HUES64 (cell line): ENCODE data around the gene KRTAP21-3. TPM values are rescaled to one million over a fixed set of nuclear protein-coding genes. Genes with fewer than 3 reads are reported as not detected.
"Not testable (repeated sequence)": the region's sequence is repeated elsewhere in the genome, so short reads cannot be mapped to it uniquely, and the experiment has no call there.

Source experiments
- H3K27ac ChIP-seq: 2 replicates; pipeline ENCODE4 v1.7.0; 2013; ENCODE audit warnings: low read depth, low read length, inconsistent platforms
- H3K27me3 ChIP-seq: 2 replicates; pipeline ENCODE4 v1.6.1; 2013; ENCODE audit warnings: mild to moderate bottlenecking, low read length; ENCODE audit not compliant: insufficient read depth
- H3K36me3 ChIP-seq: 2 replicates; pipeline ENCODE4 v1.6.1; 2013; ENCODE audit warnings: mild to moderate bottlenecking, low read length; ENCODE audit not compliant: insufficient read depth
- H3K4me1 ChIP-seq: 2 replicates; pipeline ENCODE4 v1.6.1; 2013; ENCODE audit warnings: mild to moderate bottlenecking, low read length, moderate library complexity; ENCODE audit not compliant: insufficient read depth
- H3K4me3 ChIP-seq: 2 replicates; pipeline ENCODE4 v1.5.1; 2013; ENCODE audit warnings: mild to moderate bottlenecking, low read length, moderate library complexity
- H3K9ac ChIP-seq: 2 replicates; pipeline ENCODE4 v1.6.1; 2013; ENCODE audit warnings: mild to moderate bottlenecking, low read depth, low read length
- H3K9me3 ChIP-seq: 2 replicates; pipeline ENCODE4 v1.6.1; 2013; ENCODE audit warnings: low read depth, low read length; ENCODE audit not compliant: insufficient read depth
- WGBS: fragments of 150-250, 120-280 bp; methylation state at CpG from one replicate; pipeline ENCODE4 v1.1.7; 2013; ENCODE audit warnings: missing lambda C conversion rate; 5-methylcytosine and 5-hydroxymethylcytosine counted together
- polyA plus RNA-seq, 2 experiments: library from polyadenylated mRNA; stranded (reverse); fragments of 50-300 nt; gene quantifications; one replicate each; pipeline ENCODE4 v1.2.3, GENCODE V29; 2013

The KRTAP21-3 gene
- polyA plus RNA-seq (2013, experiment 1 of 2) = not detected
- polyA plus RNA-seq (2013, experiment 2 of 2) = not detected

DNA sequence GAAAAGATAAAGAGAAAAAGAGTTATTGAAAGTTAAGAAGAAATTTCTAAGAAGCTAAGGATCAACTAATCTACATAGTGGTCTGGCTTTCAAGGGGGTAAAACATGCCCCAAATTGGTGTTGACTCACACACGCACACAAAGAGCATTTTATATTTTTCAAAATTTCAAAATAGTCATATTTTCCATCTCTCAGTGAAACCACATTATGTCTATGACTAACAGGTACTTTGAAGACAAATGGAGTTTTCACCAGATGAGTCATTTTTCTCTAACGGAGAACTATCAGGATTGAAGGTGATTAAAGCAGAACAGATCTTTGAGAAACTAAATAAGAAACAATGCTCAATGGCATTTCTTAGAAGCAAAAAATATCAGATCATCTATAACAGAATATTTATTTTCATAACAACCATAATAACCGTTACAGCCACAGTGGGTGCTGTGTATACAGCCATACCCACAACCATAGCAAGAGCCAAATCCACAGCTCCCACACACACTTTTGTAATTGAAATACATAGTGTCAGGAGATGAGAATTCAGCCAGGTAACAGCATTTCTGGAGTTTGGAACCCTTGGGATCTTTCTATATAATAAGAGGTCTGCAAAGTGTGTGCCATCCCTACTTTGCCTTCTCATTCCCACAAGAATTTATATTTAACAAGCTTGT is at the start of gene KRTAP21-3:
Gene KRTAP21-3, minus strand, starts transcription at position 539 of the 671 bp plus-strand sequence. Its CDS starts 18 bp downstream, at position 521.
- 88% methylated on average over 2 of the region's 3 CpGs for WGBS
- no peak within 1 kb of the TSS for H3K9ac ChIP-seq
- no peaks in the 10 kb centered on the region for H3K36me3 ChIP-seq
- no peaks in the 10 kb centered on the region for H3K27me3 ChIP-seq
- no peaks in the 10 kb centered on the region for H3K4me1 ChIP-seq
- H3K9me3 ChIP-seq = no peaks in the 10 kb centered on the region
- no peak within 1 kb of the TSS for H3K27ac ChIP-seq
- H3K4me3 ChIP-seq = no peak within 1 kb of the TSS

GRCh38 chr21:30760776-30761175 is 42.2 kb upstream of the KRTAP21-3 start:
- Histone ChIP-seq H3K27me3 (no peaks in the 10 kb centered on the region), H3K27ac (no peak overlapping the region), H3K9ac (no peak overlapping the region), H3K36me3 (no peaks in the 10 kb centered on the region), H3K4me3 (no peak overlapping the region), H3K4me1 (no peaks in the 10 kb centered on the region), H3K9me3 (no peaks in the 10 kb centered on the region)
- 71% methylated on average over 2 of the region's 2 CpGs for WGBS

- 86% methylated on average over 2 of the region's 2 CpGs for WGBS
- Histone ChIP-seq H3K36me3 (no peaks in the 10 kb centered on the region), H3K27me3 (no peaks in the 10 kb centered on the region), H3K9me3 (no peaks in the 10 kb centered on the region), H3K9ac (no peak overlapping the region), H3K4me1 (no peaks in the 10 kb centered on the region), H3K27ac (no peak overlapping the region), H3K4me3 (no peak overlapping the region)
Measured at GRCh38 chr21:30758306-30758705, 39.7 kb upstream of the KRTAP21-3 start.

DNA sequence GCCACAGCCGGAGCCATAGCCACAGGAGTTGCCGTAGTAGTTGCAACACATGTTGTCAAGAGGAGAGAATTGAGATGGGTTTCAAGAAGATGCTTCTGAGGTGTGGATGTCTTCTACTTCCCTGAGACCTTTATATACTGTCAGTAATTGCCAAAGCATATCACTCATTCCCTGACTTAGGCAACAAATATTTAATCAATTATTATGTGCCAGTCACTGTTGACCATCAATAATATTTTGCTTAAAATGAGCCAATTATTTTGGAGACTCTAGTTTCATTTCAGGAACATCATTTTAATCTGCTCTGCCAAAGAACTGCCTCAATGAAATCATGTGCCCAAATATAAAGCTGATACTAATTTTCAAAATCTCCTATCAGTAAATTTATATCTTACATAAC is 36.8 kb upstream of the KRTAP21-3 start, which contains the start of gene KRTAP21-1:
Gene KRTAP21-1, minus strand, starts transcription at position 101 of the 400 bp plus-strand sequence. Its CDS starts 50 bp downstream, at position 51.
- not testable (repeated sequence) for H3K27ac ChIP-seq, H3K9ac ChIP-seq, H3K36me3 ChIP-seq, H3K4me3 ChIP-seq, H3K4me1 ChIP-seq, H3K27me3 ChIP-seq, H3K9me3 ChIP-seq
- WGBS = no CpG with 5 or more reads among the region's 2 CpGs

DNA sequence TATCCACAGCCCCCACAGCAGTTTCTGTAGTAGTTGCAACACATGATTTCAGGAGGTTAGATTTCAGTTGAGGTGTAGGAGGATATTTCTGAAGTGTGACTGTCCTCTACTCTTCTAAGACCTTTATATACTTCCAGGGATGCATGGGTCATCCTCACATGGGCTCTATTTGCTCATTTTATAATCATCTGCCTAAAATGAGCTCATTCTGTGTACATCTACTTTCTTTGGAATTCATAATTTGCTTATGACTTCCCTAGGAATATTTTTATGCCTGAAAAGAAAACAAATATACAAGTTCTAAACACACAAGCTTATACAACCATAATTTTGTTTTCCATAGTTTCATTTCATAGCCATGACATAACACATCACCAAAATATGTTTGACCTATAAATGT is 28.6 kb upstream of the KRTAP21-3 start, which contains the start of gene KRTAP21-2:
Gene KRTAP21-2, minus strand, starts transcription at position 101 of the 400 bp plus-strand sequence. Its CDS starts 57 bp downstream, at position 44.
- Histone ChIP-seq H3K27me3 (no peaks in the 10 kb centered on the region), H3K27ac (no peak within 1 kb of the TSS), H3K9me3 (peaks cover 4% of the 10 kb centered on the region; the same call in 1 of the 2 replicates), H3K4me3 (no peak within 1 kb of the TSS), H3K9ac (no peak within 1 kb of the TSS), H3K36me3 (no peaks in the 10 kb centered on the region), H3K4me1 (no peaks in the 10 kb centered on the region)

DNA sequence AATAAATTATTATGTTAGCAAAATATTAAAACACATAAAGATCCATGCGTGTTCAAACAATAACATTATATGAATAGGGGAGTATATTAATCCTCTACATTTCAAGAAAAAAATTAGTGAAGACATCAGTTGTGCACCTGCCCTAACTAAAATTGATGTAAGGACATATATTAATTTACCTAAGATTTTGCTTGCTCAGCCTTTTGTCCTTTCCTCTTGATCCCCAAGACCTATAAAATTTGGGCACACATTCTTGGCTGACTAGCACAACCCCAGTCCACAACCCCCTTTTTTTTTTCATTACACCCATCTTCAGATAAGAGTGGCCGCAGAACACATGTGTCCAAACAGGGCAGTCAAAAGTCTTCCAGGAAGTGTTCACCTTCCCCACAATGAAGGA is 21.9 kb upstream of the KRTAP21-3 start:
- Histone ChIP-seq H3K4me1 (no peaks in the 10 kb centered on the region), H3K27ac (no peak overlapping the region), H3K9ac (no peak overlapping the region), H3K4me3 (no peak overlapping the region), H3K9me3 (peaks cover 4% of the 10 kb centered on the region; the same call in 1 of the 2 replicates), H3K36me3 (no peaks in the 10 kb centered on the region), H3K27me3 (no peaks in the 10 kb centered on the region)
- 100% methylated on average over 1 of the region's 2 CpGs for WGBS

GRCh38 chr21:30733026-30733425 is 14.4 kb upstream of the KRTAP21-3 start:
- 100% methylated on average over 1 of the region's 1 CpG for WGBS
- Histone ChIP-seq H3K27me3 (no peaks in the 10 kb centered on the region), H3K4me1 (no peaks in the 10 kb centered on the region), H3K27ac (no peak overlapping the region), H3K9ac (no peak overlapping the region), H3K36me3 (no peaks in the 10 kb centered on the region), H3K9me3 (no peaks in the 10 kb centered on the region), H3K4me3 (no peak overlapping the region)

DNA sequence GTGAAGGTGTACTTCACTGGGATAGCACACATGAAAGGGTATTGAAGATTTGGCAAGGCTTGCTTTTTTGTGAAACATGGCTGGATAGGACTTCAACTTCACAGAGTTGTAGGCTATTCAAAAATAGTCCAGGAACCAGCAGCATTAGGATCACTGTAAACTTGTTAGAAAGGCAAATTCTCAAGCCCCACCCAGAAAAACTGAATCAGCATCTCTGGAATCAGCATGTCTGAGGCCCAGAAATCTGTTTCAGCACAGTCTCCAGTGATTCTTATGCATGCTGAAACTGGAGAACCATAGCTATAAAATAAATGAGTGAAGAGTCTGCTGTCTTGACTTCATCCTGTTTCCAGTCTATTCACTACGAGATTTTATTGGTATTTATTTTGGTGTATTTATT is 8.1 kb upstream of the KRTAP21-3 start:
- no peak overlapping the region for H3K4me3 ChIP-seq
- no peak overlapping the region for H3K9ac ChIP-seq
- WGBS = no CpG with 5 or more reads among the region's 1 CpG
- no peaks in the 10 kb centered on the region for H3K9me3 ChIP-seq
- H3K36me3 ChIP-seq = no peaks in the 10 kb centered on the region
- H3K4me1 ChIP-seq = no peaks in the 10 kb centered on the region
- no peaks in the 10 kb centered on the region for H3K27me3 ChIP-seq
- H3K27ac ChIP-seq = no peak overlapping the region

DNA sequence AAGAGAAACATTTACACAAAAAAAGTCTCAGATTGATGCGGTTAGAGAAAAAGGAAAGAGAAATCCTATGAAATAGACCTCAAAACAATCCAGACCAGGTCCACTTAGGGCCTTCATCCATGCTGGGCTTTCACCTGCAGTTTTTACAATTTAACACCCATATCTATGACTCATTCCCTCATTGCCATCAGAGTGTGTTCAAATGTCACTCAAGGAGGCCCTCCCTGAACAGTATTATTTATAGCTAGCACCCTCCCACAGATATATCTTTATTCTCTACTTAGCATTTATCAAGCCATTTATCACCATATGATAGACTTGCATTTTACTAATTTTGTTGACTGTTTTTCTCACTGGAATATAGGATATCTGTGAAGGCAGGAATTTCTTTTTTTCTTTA is 824 bp upstream of the KRTAP21-3 start:
- no peaks in the 10 kb centered on the region for H3K4me1 ChIP-seq
- H3K9me3 ChIP-seq = no peaks in the 10 kb centered on the region
- no peaks in the 10 kb centered on the region for H3K36me3 ChIP-seq
- H3K27me3 ChIP-seq = no peaks in the 10 kb centered on the region
- H3K9ac ChIP-seq = no peak overlapping the region
- H3K27ac ChIP-seq = no peak overlapping the region
- 100% methylated on average over 1 of the region's 1 CpG for WGBS
- no peak overlapping the region for H3K4me3 ChIP-seq

GRCh38 chr21:30717105-30717504 is 1.5 kb downstream of the KRTAP21-3 start:
- H3K27me3 ChIP-seq = no peaks in the 10 kb centered on the region
- H3K9me3 ChIP-seq = no peaks in the 10 kb centered on the region
- no peaks in the 10 kb centered on the region for H3K4me1 ChIP-seq
- WGBS = 80% methylated on average over 1 of the region's 2 CpGs
- no peaks in the 10 kb centered on the region for H3K36me3 ChIP-seq
- no peak overlapping the region for H3K4me3 ChIP-seq
- no peak overlapping the region for H3K27ac ChIP-seq
- H3K9ac ChIP-seq = no peak overlapping the region

DNA sequence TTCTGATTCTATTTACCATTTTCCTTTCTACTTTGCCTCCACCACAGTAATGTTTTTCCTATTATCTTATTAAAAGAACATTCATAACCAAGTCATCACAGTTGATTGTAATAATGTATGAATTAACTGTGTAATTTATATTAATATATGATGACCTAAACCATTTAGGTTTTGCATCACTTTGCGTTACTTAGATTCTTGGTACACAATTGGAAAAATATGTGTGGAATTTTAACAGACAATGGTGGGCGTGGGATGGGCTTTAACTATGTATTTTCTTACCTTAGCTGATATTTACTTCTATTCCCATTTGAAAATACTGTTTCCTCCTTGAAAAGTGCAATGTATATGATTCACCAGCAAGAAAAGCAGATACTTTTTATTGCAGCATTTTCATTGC is 3.6 kb downstream of the KRTAP21-3 start:
- Histone ChIP-seq H3K27me3 (no peaks in the 10 kb centered on the region), H3K27ac (no peak overlapping the region), H3K36me3 (no peaks in the 10 kb centered on the region), H3K4me3 (no peak overlapping the region), H3K4me1 (no peaks in the 10 kb centered on the region), H3K9me3 (no peaks in the 10 kb centered on the region), H3K9ac (no peak overlapping the region)
- 100% methylated on average over 1 of the region's 2 CpGs for WGBS
